Kidney (tissue), 14 donors: ENCODE results near the gene MYO15A. TPM values are rescaled to one million over a fixed set of nuclear protein-coding genes. Genes with fewer than 3 reads are reported as not detected.
A peak's percentile ranks its signal among the peaks of the same experiment; 100 is the strongest.

Source experiments
- DNase-seq, 5 donors: peaks; one replicate each; pipeline ENCODE4 v3.0.0-alpha.2; 2013 to 2020
- FAIRE-seq: peaks from 2 replicates; lab custom pipeline; 2012; peaks lifted over from hg19 to GRCh38; lab: Jason Lieb, UNC
- H3K27ac ChIP-seq, 2 donors: one replicate each; pipeline ENCODE4 v1.7.0; 2013; ENCODE audit warnings: low read depth in 2 of 2, low read length in 2 of 2, inconsistent platforms in 1 of 2
- H3K27me3 ChIP-seq: one replicate; pipeline ENCODE4 v1.7.1; 2013; ENCODE audit warnings: low read length, inconsistent platforms; ENCODE audit not compliant: control insufficient read depth, insufficient read depth
- H3K36me3 ChIP-seq, 3 donors: one replicate each; pipeline versions ENCODE4 v1.7.0 to v1.7.1; 2013; ENCODE audit warnings: low read length in 3 of 3, control low read depth in 1 of 3, inconsistent platforms in 1 of 3; ENCODE audit not compliant: insufficient read depth in 3 of 3, control insufficient read depth in 2 of 3
- H3K4me1 ChIP-seq, 3 donors: one replicate each; pipeline versions ENCODE4 v1.7.0 to v1.7.1; 2013; ENCODE audit warnings: low read length in 3 of 3, inconsistent platforms in 1 of 3, low read depth in 1 of 3; ENCODE audit not compliant: control insufficient read depth in 2 of 3, insufficient read depth in 2 of 3
- H3K4me3 ChIP-seq, 3 donors: one replicate each; pipeline versions ENCODE4 v1.7.0 to v1.8.1; 2013; ENCODE audit warnings: low read length in 3 of 3, control low read depth in 1 of 3, inconsistent platforms in 1 of 3
- H3K9ac ChIP-seq, 3 donors: one replicate each; pipeline versions ENCODE4 v1.7.0 to v1.7.1; 2013; ENCODE audit warnings: low read length in 3 of 3, control low read depth in 1 of 3, inconsistent platforms in 1 of 3
- H3K9me3 ChIP-seq, 3 donors: one replicate each; pipeline versions ENCODE4 v1.7.0 to v1.7.1; 2013; ENCODE audit warnings: low read length in 3 of 3, control low read depth in 1 of 3, inconsistent platforms in 1 of 3; ENCODE audit not compliant: control insufficient read depth in 2 of 3, insufficient read depth in 1 of 3
- CTCF ChIP-seq: IDR thresholded peaks from 3 replicates; pipeline ENCODE4 v1.5.1; 2012; ENCODE audit warnings: mild to moderate bottlenecking, moderate library complexity, borderline replicate concordance; ENCODE audit not compliant: insufficient read depth; ENCODE audit errors: extremely low read depth
- intact Hi-C: fragments of 100-400 bp; cut with DNase I; formaldehyde crosslinking; loops from one replicate; pipeline ENCODE4 v1.11.1; 2022
- polyA plus RNA-seq: library from polyadenylated mRNA; stranded (reverse); fragments of 350-450 nt; fragmentation: Illumina TruSeq; extraction: RNeasy Lipid Tissue Mini Kit (QIAGEN cat#74804); gene quantifications from one replicate; pipeline ENCODE4 v1.2.3, GENCODE V29; 2014; ENCODE audit warnings: low read depth, low replicate concordance; ENCODE audit not compliant: insufficient read depth
- total RNA-seq: library from RNA; stranded (reverse); fragmentation: NEBNext Ultra II Directional; extraction: Animal tissue kit (Norgen Biotek cat#: 25700); gene quantifications from one replicate; pipeline ENCODE4 v1.2.1, GENCODE V29; 2021
- donor health status: control.
- donor health status: control.
- donor health status: control.
- donor health status: control.
- donor health status: control.
- donor health status: DM: yes; HTN: yes; CAD: no.
- donor health status: Normal renal cell carcinoma (clear cell type).

Gene MYO15A
- total and polyA plus RNA-seq, 2 donors from 2014 or later: 0.80 to 1.3 TPM

DNA sequence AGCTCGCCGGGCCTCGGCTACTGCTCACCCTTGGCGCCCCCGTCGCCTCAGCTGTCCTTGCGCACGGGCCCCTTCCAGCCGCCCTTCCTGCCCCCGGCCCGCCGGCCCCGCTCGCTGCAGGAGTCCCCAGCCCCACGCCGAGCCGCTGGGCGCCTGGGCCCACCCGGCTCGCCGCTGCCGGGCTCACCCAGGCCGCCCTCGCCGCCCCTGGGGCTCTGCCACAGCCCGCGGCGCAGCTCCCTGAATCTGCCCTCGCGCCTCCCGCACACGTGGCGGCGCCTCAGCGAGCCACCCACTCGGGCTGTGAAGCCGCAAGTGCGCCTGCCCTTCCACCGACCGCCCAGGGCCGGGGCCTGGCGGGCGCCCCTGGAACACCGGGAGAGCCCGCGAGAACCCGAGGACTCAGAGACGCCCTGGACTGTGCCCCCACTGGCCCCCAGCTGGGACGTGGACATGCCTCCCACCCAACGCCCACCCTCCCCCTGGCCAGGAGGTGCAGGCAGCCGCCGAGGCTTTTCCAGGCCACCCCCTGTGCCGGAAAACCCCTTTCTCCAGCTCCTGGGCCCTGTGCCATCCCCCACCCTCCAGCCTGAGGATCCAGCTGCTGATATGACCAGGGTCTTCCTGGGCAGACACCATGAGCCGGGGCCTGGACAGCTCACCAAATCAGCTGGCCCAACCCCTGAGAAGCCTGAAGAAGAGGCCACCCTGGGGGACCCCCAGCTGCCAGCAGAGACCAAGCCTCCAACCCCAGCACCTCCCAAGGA, 12.8 kb downstream of the MYO15A start:
- no peaks in the 10 kb centered on the region for H3K4me1 ChIP-seq
- DNase-seq (no peak), FAIRE-seq (no peak)
- TF ChIP-seq CTCF: no peak
- H3K9ac ChIP-seq: no peak overlapping the region
- no peaks in the 10 kb centered on the region for H3K27me3 ChIP-seq
- H3K27ac ChIP-seq: no peak overlapping the region
- intact Hi-C loops: no loop called here
- H3K36me3 ChIP-seq: no peaks in the 10 kb centered on the region
- H3K4me3 ChIP-seq: no peak overlapping the region
- peaks cover 0 to 3% (median 0%) of the 10 kb centered on the region in 3 donors for H3K9me3 ChIP-seq

DNA sequence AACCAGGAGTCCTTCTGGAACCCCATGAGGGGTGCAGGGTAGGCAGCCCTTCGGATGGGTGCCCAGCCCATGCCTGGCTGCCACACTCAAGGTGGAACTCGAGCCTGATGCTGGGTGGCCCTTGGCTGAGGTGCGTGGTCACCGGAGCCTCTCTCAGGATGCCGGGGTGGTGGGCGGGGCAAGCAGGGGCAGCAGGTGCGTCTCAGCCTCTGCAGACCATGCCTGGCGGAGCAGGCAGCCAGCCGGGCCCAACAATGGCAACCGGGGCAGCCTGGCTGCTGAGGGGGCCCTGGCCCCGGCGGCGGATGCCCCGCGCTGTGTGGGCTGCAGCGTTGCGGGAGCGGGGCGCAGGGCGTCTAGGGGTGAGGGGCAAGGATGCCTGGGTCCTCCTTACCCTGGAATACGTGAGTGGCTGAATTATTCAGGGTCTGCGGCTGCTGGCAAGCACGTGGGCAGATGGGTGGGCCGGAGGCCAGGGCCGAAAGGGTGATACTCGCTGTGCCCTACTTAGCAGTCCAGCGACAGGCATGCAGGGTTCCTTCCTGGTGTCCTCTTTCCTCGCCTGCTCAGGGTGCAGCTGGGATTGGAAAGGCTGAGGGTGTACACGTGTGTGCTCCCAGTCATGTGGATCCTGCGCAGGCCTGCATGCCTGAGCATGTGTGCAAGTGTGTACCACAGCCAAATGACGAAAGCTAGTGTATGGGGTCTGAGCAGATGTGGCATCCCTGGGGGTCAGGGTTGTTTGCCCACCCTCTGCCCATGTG, 14.6 kb downstream of the MYO15A start:
- Histone ChIP-seq H3K9me3 (peaks cover 0 to 3% (median 0%) of the 10 kb centered on the region in 3 donors), H3K36me3 (no peaks in the 10 kb centered on the region), H3K4me1 (no peaks in the 10 kb centered on the region), H3K27me3 (no peaks in the 10 kb centered on the region), H3K27ac (no peak overlapping the region), H3K9ac (no peak overlapping the region), H3K4me3 (no peak overlapping the region)
- intact Hi-C loops: no loop called here
- TF ChIP-seq CTCF: no peak
- DNase-seq: peak in 4 of 5 donors; percentile 49 to 70 (median 58)
- FAIRE-seq: no peak

GRCh38 chr17:18124345-18125126, 16.0 kb downstream of the MYO15A start:
- intact Hi-C loops: no loop called here
- Histone ChIP-seq H3K36me3 (no peaks in the 10 kb centered on the region), H3K4me1 (no peaks in the 10 kb centered on the region), H3K9me3 (peaks cover 0 to 1% (median 0%) of the 10 kb centered on the region in 3 donors), H3K27ac (no peak overlapping the region), H3K9ac (no peak overlapping the region), H3K4me3 (no peak overlapping the region), H3K27me3 (no peaks in the 10 kb centered on the region)
- FAIRE-seq (no peak), DNase-seq (peak in 3 of 5 donors; percentile 28 to 66 (median 47))
- TF ChIP-seq CTCF: no peak
